Smooth muscle cell (in vitro differentiated cells): Measurements from ENCODE around the gene ELMO3. TPM values are rescaled to one million over a fixed set of nuclear protein-coding genes. Genes with fewer than 3 reads are reported as not detected.
A peak's percentile ranks its signal among the peaks of the same experiment; 100 is the strongest.

Source experiments
- DNase-seq: peaks from one replicate; lab custom pipeline; 2025; ENCODE audit not compliant: unreplicated experiment; lab: John Stamatoyannopoulos, UW
- H2AFZ ChIP-seq: fragments of 200-600 bp; sonication (generic); 2 replicates; pipeline ENCODE4 v1.6.0; 2016; ENCODE audit warnings: antibody characterized with exemption, low read depth, mild to moderate bottlenecking
- H3F3A ChIP-seq: fragments of 200-600 bp; sonication (generic); 2 replicates; pipeline ENCODE4 v1.6.0; 2017; ENCODE audit warnings: antibody characterized with exemption, low read depth
- H3K27ac ChIP-seq: fragments of 200-600 bp; sonication (generic); 2 replicates; pipeline ENCODE4 v1.5.1; 2016; ENCODE audit warnings: low read depth, mild to moderate bottlenecking
- H3K27me3 ChIP-seq: fragments of 200-600 bp; sonication (generic); 2 replicates; pipeline ENCODE4 v1.6.1; 2016; ENCODE audit warnings: low read depth, mild to moderate bottlenecking
- H3K36me3 ChIP-seq: fragments of 200-600 bp; sonication (generic); 2 replicates; pipeline ENCODE4 v1.5.1; 2016; ENCODE audit warnings: low read depth
- H3K4me1 ChIP-seq: fragments of 200-600 bp; sonication (generic); 2 replicates; pipeline ENCODE4 v1.5.1; 2016; ENCODE audit warnings: low read depth
- H3K4me2 ChIP-seq: fragments of 200-600 bp; sonication (generic); 2 replicates; pipeline ENCODE4 v1.6.0; 2016; ENCODE audit warnings: mild to moderate bottlenecking
- H3K4me3 ChIP-seq: fragments of 200-600 bp; sonication (generic); 2 replicates; pipeline ENCODE4 v1.5.1; 2016; ENCODE audit warnings: mild to moderate bottlenecking
- H3K79me2 ChIP-seq: fragments of 200-600 bp; sonication (generic); 2 replicates; pipeline ENCODE4 v1.6.0; 2016; ENCODE audit warnings: low read depth, mild to moderate bottlenecking
- H3K9ac ChIP-seq: fragments of 200-600 bp; sonication (generic); 2 replicates; pipeline ENCODE4 v1.6.0; 2016; ENCODE audit warnings: low read depth
- H3K9me3 ChIP-seq: fragments of 200-600 bp; sonication (generic); replicated peaks from 2 replicates; pipeline ENCODE4 v1.5.1; 2016; ENCODE audit warnings: low read depth
- H4K20me1 ChIP-seq: fragments of 200-600 bp; sonication (generic); 2 replicates; pipeline ENCODE4 v1.6.0; 2016; ENCODE audit warnings: low read depth
- CTCF ChIP-seq: fragments of 200-600 bp; sonication (generic); IDR thresholded peaks from 2 replicates; pipeline ENCODE4 v1.5.1; 2017; ENCODE audit warnings: borderline replicate concordance, mild to moderate bottlenecking, antibody characterized with exemption; ENCODE audit not compliant: insufficient read depth, poor library complexity, severe bottlenecking
- WGBS: methylation state at CpG from one replicate; pipeline ENCODE4 v1.1.7; 2016; ENCODE audit warnings: low lambda C conversion rate; 5-methylcytosine and 5-hydroxymethylcytosine counted together
- polyA plus RNA-seq: library from polyadenylated mRNA; unstranded; fragments of >200 nt; fragmentation: Nextera tagmentation; extraction: Ambion mirVana; gene quantifications from 2 replicates; pipeline ENCODE4 v1.2.1, GENCODE V29; 2016
- total RNA-seq: library from RNA; depleted of rRNA; stranded (reverse); fragments of >200 nt; gene quantifications from 2 replicates; pipeline ENCODE4 v1.2.3, GENCODE V29; 2014

Gene ELMO3
- total and polyA plus RNA-seq, 2 experiments from 2014 or later: 2.2 to 6.7 TPM

GRCh38 chr16:67245186-67245585, 46.3 kb downstream of the ELMO3 start:
- peaks cover 20% of the 10 kb centered on the region for H3K79me2 ChIP-seq
- no peaks in the 10 kb centered on the region for H3K27me3 ChIP-seq
- no peak overlapping the region for H2AFZ ChIP-seq
- H4K20me1 ChIP-seq: no peaks in the 10 kb centered on the region
- peaks cover 60% of the 10 kb centered on the region for H3F3A ChIP-seq
- peak overlapping the region; percentile 97 for H3K27ac ChIP-seq
- H3K36me3 ChIP-seq: no peaks in the 10 kb centered on the region
- H3K9me3 ChIP-seq: no peaks in the 10 kb centered on the region
- H3K4me1 ChIP-seq: peaks cover 39% of the 10 kb centered on the region
- H3K4me2 ChIP-seq: peak overlapping the region; percentile 99
- peak overlapping the region; percentile 71 for H3K4me3 ChIP-seq
- peak overlapping the region; percentile 64 for H3K9ac ChIP-seq
- 78% methylated on average over 4 of the region's 4 CpGs for WGBS
- no peak for TF ChIP-seq CTCF
- DNase-seq: no peak

- H3K4me1 ChIP-seq: peaks cover 37% of the 10 kb centered on the region
- WGBS: 13% methylated on average over 8 of the region's 8 CpGs
- peak overlapping the region; percentile 71 for H3K4me3 ChIP-seq
- H3K36me3 ChIP-seq: no peaks in the 10 kb centered on the region
- H2AFZ ChIP-seq: no peak overlapping the region
- H3K9me3 ChIP-seq: no peaks in the 10 kb centered on the region
- H3K27me3 ChIP-seq: no peaks in the 10 kb centered on the region
- no peak for DNase-seq
- H3F3A ChIP-seq: peaks cover 55% of the 10 kb centered on the region
- peak overlapping the region; percentile 97 for H3K27ac ChIP-seq
- H4K20me1 ChIP-seq: no peaks in the 10 kb centered on the region
- H3K4me2 ChIP-seq: peak overlapping the region; percentile 99
- peaks cover 20% of the 10 kb centered on the region for H3K79me2 ChIP-seq
- peak overlapping the region; percentile 41 for H3K9ac ChIP-seq
- no peak for TF ChIP-seq CTCF
These were observed 46.7 kb downstream of the ELMO3 start for GRCh38 chr16:67245674-67246080.

- Histone ChIP-seq H3K79me2 (peaks cover 20% of the 10 kb centered on the region), H3K27me3 (no peaks in the 10 kb centered on the region), H3K9ac (peak overlapping the region; percentile 63), H3K9me3 (no peaks in the 10 kb centered on the region), H3K4me1 (peaks cover 36% of the 10 kb centered on the region), H4K20me1 (no peaks in the 10 kb centered on the region), H3K27ac (peak overlapping the region; percentile 97), H3K4me2 (peak overlapping the region; percentile 99), H3F3A (peaks cover 51% of the 10 kb centered on the region), H2AFZ (no peak overlapping the region), H3K4me3 (peak overlapping the region; percentile 71), H3K36me3 (no peaks in the 10 kb centered on the region)
- DNase-seq: peak; percentile 93
- TF ChIP-seq CTCF: peak; percentile 26
- under 1% methylated on average over 41 of the region's 48 CpGs for WGBS
These were observed 47.3 kb downstream of the ELMO3 start for GRCh38 chr16:67246081-67246755.

GRCh38 chr16:67246756-67247191, 47.8 kb downstream of the ELMO3 start:
- Histone ChIP-seq H3K4me3 (peak overlapping the region; percentile 71), H3K36me3 (no peaks in the 10 kb centered on the region), H3F3A (peaks cover 46% of the 10 kb centered on the region), H2AFZ (no peak overlapping the region), H3K4me2 (peak overlapping the region; percentile 99), H3K9ac (peak overlapping the region; percentile 63), H3K79me2 (peaks cover 20% of the 10 kb centered on the region), H4K20me1 (no peaks in the 10 kb centered on the region), H3K9me3 (no peaks in the 10 kb centered on the region), H3K27me3 (no peaks in the 10 kb centered on the region), H3K27ac (peak overlapping the region; percentile 97), H3K4me1 (peaks cover 31% of the 10 kb centered on the region)
- DNase-seq: no peak
- WGBS: 2% methylated on average over 21 of the region's 26 CpGs
- no peak for TF ChIP-seq CTCF
